Panc1 (cell line): ENCODE measurements around the gene TMEM134.

Experiments used
- CTCF ChIP-seq: fragments of 450-650 bp; IDR thresholded peaks from 2 replicates; pipeline ENCODE4 v1.5.1; 2017; ENCODE audit warnings: mild to moderate bottlenecking
- POLR2AphosphoS5 ChIP-seq: IDR thresholded peaks from 2 replicates; pipeline ENCODE4 v1.6.1; 2012; ENCODE audit warnings: mild to moderate bottlenecking, low read depth, low read length, moderate library complexity
- TF ChIP-seq, protein P1 (sequence below), 2 experiments: IDR thresholded peaks; 2 replicates each; pipeline ENCODE4 v1.6.1; 2011 to 2012; ENCODE audit warnings: low read depth in 2 of 2, control low read depth in 1 of 2, low read length in 1 of 2, mild to moderate bottlenecking in 1 of 2, moderate library complexity in 1 of 2; ENCODE audit not compliant: insufficient read depth in 1 of 2

DNA sequence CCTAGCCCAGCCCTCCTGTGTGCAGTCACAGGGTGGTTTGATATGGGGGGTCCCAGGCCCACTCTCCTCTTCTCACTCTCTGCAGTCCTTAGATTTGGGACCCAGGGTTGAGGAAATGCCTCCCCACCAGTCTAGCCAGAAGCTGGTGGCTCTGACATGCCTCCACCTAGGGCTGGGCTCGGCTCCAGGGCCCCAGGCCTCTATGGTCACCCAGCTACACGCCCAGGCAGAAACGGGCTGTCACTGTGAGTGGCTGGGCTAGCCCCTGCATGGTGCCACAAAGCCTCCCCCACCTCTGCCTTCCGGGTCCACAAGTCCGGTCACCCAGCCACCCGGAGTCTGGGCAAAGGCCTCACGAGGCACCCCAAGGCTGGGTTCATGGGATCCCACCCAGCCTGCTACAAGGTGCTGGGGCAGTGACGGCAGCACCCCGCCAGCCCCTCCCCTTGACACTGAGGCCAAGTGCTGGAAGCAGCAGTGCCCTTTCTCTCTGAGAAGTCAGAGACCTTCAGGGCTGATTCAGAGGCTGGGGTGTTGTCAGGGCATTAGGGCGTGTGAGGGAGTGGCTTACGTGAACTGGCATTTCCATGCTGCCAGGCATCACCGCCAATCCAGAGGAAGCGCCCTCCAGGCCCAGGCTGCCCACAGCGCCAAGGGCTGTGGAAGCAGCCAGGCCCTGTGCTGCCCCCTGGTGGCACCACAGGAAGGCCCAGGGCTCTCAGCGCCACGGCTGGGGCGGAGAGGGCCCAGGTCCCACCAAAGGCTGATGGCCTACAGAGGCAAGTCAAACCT, 36.8 kb upstream of the TMEM134 start:
- peak; percentile 45; the same call in 1 of the 2 replicates for TF ChIP-seq POLR2AphosphoS5
- TF ChIP-seq, protein P1, sequence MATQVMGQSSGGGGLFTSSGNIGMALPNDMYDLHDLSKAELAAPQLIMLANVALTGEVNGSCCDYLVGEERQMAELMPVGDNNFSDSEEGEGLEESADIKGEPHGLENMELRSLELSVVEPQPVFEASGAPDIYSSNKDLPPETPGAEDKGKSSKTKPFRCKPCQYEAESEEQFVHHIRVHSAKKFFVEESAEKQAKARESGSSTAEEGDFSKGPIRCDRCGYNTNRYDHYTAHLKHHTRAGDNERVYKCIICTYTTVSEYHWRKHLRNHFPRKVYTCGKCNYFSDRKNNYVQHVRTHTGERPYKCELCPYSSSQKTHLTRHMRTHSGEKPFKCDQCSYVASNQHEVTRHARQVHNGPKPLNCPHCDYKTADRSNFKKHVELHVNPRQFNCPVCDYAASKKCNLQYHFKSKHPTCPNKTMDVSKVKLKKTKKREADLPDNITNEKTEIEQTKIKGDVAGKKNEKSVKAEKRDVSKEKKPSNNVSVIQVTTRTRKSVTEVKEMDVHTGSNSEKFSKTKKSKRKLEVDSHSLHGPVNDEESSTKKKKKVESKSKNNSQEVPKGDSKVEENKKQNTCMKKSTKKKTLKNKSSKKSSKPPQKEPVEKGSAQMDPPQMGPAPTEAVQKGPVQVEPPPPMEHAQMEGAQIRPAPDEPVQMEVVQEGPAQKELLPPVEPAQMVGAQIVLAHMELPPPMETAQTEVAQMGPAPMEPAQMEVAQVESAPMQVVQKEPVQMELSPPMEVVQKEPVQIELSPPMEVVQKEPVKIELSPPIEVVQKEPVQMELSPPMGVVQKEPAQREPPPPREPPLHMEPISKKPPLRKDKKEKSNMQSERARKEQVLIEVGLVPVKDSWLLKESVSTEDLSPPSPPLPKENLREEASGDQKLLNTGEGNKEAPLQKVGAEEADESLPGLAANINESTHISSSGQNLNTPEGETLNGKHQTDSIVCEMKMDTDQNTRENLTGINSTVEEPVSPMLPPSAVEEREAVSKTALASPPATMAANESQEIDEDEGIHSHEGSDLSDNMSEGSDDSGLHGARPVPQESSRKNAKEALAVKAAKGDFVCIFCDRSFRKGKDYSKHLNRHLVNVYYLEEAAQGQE (IDR thresholded peaks at IDR 0.05; ENCODE audit: insufficient read depth in 1 of 2, low read depth in 2 of 2, low read length in 1 of 2): peak in 1 of 2 experiments; percentile 33; a peak in 1 of 4 replicates
- peak; percentile 100 for TF ChIP-seq CTCF
